ENCODE measurements around the gene NRXN2.
A peak's percentile ranks its signal among the peaks of the same experiment; 100 is the strongest.

Gene NRXN2

GRCh38 chr11:64609436-64610047, 113.5 kb downstream of the NRXN2 start:
- Histone ChIP-seq H3K9me3 (ENCODE audit: low read length) (no peaks in the 10 kb centered on the region), H3K4me3 (ENCODE audit: low read depth in 1 of 2, low read length in 2 of 2) (no peak overlapping the region), H3K9ac (ENCODE audit: low read length) (no peak overlapping the region), H3K27ac (ENCODE audit: low read depth, low read length) (no peak overlapping the region), H3K4me1 (ENCODE audit: insufficient read depth, low read length) (peaks cover 5% of the 10 kb centered on the region), H3K36me3 (ENCODE audit: insufficient read depth, low read length) (peaks cover 7% of the 10 kb centered on the region), H3K27me3 (ENCODE audit: control insufficient read depth in 1 of 2, insufficient read depth in 2 of 2, low read length in 2 of 2) (no peaks in the 10 kb centered on the region)

GRCh38 chr11:64608636-64609035, 114.4 kb downstream of the NRXN2 start:
- H3K9ac ChIP-seq (ENCODE audit: low read length) = no peak overlapping the region
- no peak overlapping the region for H3K27ac ChIP-seq (ENCODE audit: low read depth, low read length)
- no peak overlapping the region for H3K4me3 ChIP-seq (ENCODE audit: low read depth in 1 of 2, low read length in 2 of 2)
- peaks cover 5% of the 10 kb centered on the region for H3K4me1 ChIP-seq (ENCODE audit: insufficient read depth, low read length)
- peaks cover 7% of the 10 kb centered on the region for H3K36me3 ChIP-seq (ENCODE audit: insufficient read depth, low read length)
- no peaks in the 10 kb centered on the region for H3K9me3 ChIP-seq (ENCODE audit: low read length)
- no peaks in the 10 kb centered on the region for H3K27me3 ChIP-seq (ENCODE audit: control insufficient read depth in 1 of 2, insufficient read depth in 2 of 2, low read length in 2 of 2)

GRCh38 chr11:64608046-64608445, 115.0 kb downstream of the NRXN2 start:
- H3K4me3 ChIP-seq (ENCODE audit: low read depth in 1 of 2, low read length in 2 of 2) = peak overlapping the region; percentile 18 to 20
- H3K9ac ChIP-seq (ENCODE audit: low read length) = no peak overlapping the region
- H3K36me3 ChIP-seq (ENCODE audit: insufficient read depth, low read length) = peaks cover 3% of the 10 kb centered on the region
- H3K9me3 ChIP-seq (ENCODE audit: low read length) = no peaks in the 10 kb centered on the region
- H3K27me3 ChIP-seq (ENCODE audit: control insufficient read depth in 1 of 2, insufficient read depth in 2 of 2, low read length in 2 of 2) = no peaks in the 10 kb centered on the region
- peaks cover 5% of the 10 kb centered on the region for H3K4me1 ChIP-seq (ENCODE audit: insufficient read depth, low read length)
- no peak overlapping the region for H3K27ac ChIP-seq (ENCODE audit: low read depth, low read length)

- Histone ChIP-seq H3K9me3 (ENCODE audit: low read length) (no peaks in the 10 kb centered on the region), H3K36me3 (ENCODE audit: insufficient read depth, low read length) (no peaks in the 10 kb centered on the region), H3K4me1 (ENCODE audit: insufficient read depth, low read length) (peaks cover 5% of the 10 kb centered on the region), H3K27me3 (ENCODE audit: control insufficient read depth in 1 of 2, insufficient read depth in 2 of 2, low read length in 2 of 2) (no peaks in the 10 kb centered on the region), H3K4me3 (ENCODE audit: low read depth in 1 of 2, low read length in 2 of 2) (peak overlapping the region; percentile 18 to 20), H3K27ac (ENCODE audit: low read depth, low read length) (no peak overlapping the region), H3K9ac (ENCODE audit: low read length) (no peak overlapping the region)
Measured at GRCh38 chr11:64607381-64607985, 115.5 kb downstream of the NRXN2 start.

GRCh38 chr11:64606796-64607380, 116.1 kb downstream of the NRXN2 start:
- no peak overlapping the region for H3K9ac ChIP-seq (ENCODE audit: low read length)
- no peaks in the 10 kb centered on the region for H3K27me3 ChIP-seq (ENCODE audit: control insufficient read depth in 1 of 2, insufficient read depth in 2 of 2, low read length in 2 of 2)
- H3K36me3 ChIP-seq (ENCODE audit: insufficient read depth, low read length) = no peaks in the 10 kb centered on the region
- H3K4me1 ChIP-seq (ENCODE audit: insufficient read depth, low read length) = peaks cover 5% of the 10 kb centered on the region
- no peak overlapping the region for H3K4me3 ChIP-seq (ENCODE audit: low read depth in 1 of 2, low read length in 2 of 2)
- H3K27ac ChIP-seq (ENCODE audit: low read depth, low read length) = no peak overlapping the region
- no peaks in the 10 kb centered on the region for H3K9me3 ChIP-seq (ENCODE audit: low read length)

- Histone ChIP-seq H3K4me3 (ENCODE audit: low read depth in 1 of 2, low read length in 2 of 2) (no peak overlapping the region), H3K27ac (ENCODE audit: low read depth, low read length) (no peak overlapping the region), H3K9ac (ENCODE audit: low read length) (no peak overlapping the region), H3K27me3 (ENCODE audit: control insufficient read depth in 1 of 2, insufficient read depth in 2 of 2, low read length in 2 of 2) (no peaks in the 10 kb centered on the region), H3K4me1 (ENCODE audit: insufficient read depth, low read length) (peaks cover 5% of the 10 kb centered on the region), H3K9me3 (ENCODE audit: low read length) (no peaks in the 10 kb centered on the region), H3K36me3 (ENCODE audit: insufficient read depth, low read length) (no peaks in the 10 kb centered on the region)
Measured at GRCh38 chr11:64605656-64606585, 117.1 kb downstream of the NRXN2 start.

- H3K27me3 ChIP-seq (ENCODE audit: control insufficient read depth in 1 of 2, insufficient read depth in 2 of 2, low read length in 2 of 2) = no peaks in the 10 kb centered on the region
- no peak overlapping the region for H3K4me3 ChIP-seq (ENCODE audit: low read depth in 1 of 2, low read length in 2 of 2)
- peaks cover 5% of the 10 kb centered on the region for H3K4me1 ChIP-seq (ENCODE audit: insufficient read depth, low read length)
- H3K9me3 ChIP-seq (ENCODE audit: low read length) = no peaks in the 10 kb centered on the region
- H3K27ac ChIP-seq (ENCODE audit: low read depth, low read length) = no peak overlapping the region
- H3K9ac ChIP-seq (ENCODE audit: low read length) = no peak overlapping the region
- no peaks in the 10 kb centered on the region for H3K36me3 ChIP-seq (ENCODE audit: insufficient read depth, low read length)
Measured at GRCh38 chr11:64605244-64605560, 117.8 kb downstream of the NRXN2 start.

- H3K36me3 ChIP-seq (ENCODE audit: insufficient read depth, low read length) = no peaks in the 10 kb centered on the region
- H3K4me1 ChIP-seq (ENCODE audit: insufficient read depth, low read length) = peaks cover 5% of the 10 kb centered on the region
- H3K27me3 ChIP-seq (ENCODE audit: control insufficient read depth in 1 of 2, insufficient read depth in 2 of 2, low read length in 2 of 2) = no peaks in the 10 kb centered on the region
Measured at GRCh38 chr11:64604458-64605243, 118.3 kb downstream of the NRXN2 start.

GRCh38 chr11:64603411-64604110, 119.4 kb downstream of the NRXN2 start:
- H3K9ac ChIP-seq (ENCODE audit: low read length) = no peak overlapping the region
- no peaks in the 10 kb centered on the region for H3K9me3 ChIP-seq (ENCODE audit: low read length)
- H3K27ac ChIP-seq (ENCODE audit: low read depth, low read length) = no peak overlapping the region
- no peaks in the 10 kb centered on the region for H3K27me3 ChIP-seq (ENCODE audit: control insufficient read depth in 1 of 2, insufficient read depth in 2 of 2, low read length in 2 of 2)
- peaks cover 2% of the 10 kb centered on the region for H3K4me1 ChIP-seq (ENCODE audit: insufficient read depth, low read length)
- no peaks in the 10 kb centered on the region for H3K36me3 ChIP-seq (ENCODE audit: insufficient read depth, low read length)
- no peak overlapping the region for H3K4me3 ChIP-seq (ENCODE audit: low read depth in 1 of 2, low read length in 2 of 2)

More at GRCh38 chr11:64604458-64605243, 118.3 kb downstream of the NRXN2 start:
- H3K9ac ChIP-seq (ENCODE audit: low read length) = no peak overlapping the region
- H3K27ac ChIP-seq (ENCODE audit: low read depth, low read length) = no peak overlapping the region
- H3K4me3 ChIP-seq (ENCODE audit: low read depth in 1 of 2, low read length in 2 of 2) = no peak overlapping the region
- no peaks in the 10 kb centered on the region for H3K9me3 ChIP-seq (ENCODE audit: low read length)

GRCh38 chr11:64602466-64603070, 120.4 kb downstream of the NRXN2 start:
- Histone ChIP-seq H3K4me3 (ENCODE audit: low read depth in 1 of 2, low read length in 2 of 2) (no peak overlapping the region), H3K9ac (ENCODE audit: low read length) (no peak overlapping the region), H3K4me1 (ENCODE audit: insufficient read depth, low read length) (no peaks in the 10 kb centered on the region), H3K9me3 (ENCODE audit: low read length) (no peaks in the 10 kb centered on the region), H3K36me3 (ENCODE audit: insufficient read depth, low read length) (no peaks in the 10 kb centered on the region), H3K27ac (ENCODE audit: low read depth, low read length) (no peak overlapping the region), H3K27me3 (ENCODE audit: control insufficient read depth in 1 of 2, insufficient read depth in 2 of 2, low read length in 2 of 2) (no peaks in the 10 kb centered on the region)

Measured in muscle layer of colon (tissue), 2 donors.